ENCODE results near the gene FIG4. TPM values are rescaled to one million over a fixed set of nuclear protein-coding genes. Genes with fewer than 3 reads are reported as not detected.

FIG4 gene
- total RNA-seq, result 10 to 100 TPM; 13.5 to 45.6 (median 19.6) TPM

- TF ChIP-seq, protein P1, sequence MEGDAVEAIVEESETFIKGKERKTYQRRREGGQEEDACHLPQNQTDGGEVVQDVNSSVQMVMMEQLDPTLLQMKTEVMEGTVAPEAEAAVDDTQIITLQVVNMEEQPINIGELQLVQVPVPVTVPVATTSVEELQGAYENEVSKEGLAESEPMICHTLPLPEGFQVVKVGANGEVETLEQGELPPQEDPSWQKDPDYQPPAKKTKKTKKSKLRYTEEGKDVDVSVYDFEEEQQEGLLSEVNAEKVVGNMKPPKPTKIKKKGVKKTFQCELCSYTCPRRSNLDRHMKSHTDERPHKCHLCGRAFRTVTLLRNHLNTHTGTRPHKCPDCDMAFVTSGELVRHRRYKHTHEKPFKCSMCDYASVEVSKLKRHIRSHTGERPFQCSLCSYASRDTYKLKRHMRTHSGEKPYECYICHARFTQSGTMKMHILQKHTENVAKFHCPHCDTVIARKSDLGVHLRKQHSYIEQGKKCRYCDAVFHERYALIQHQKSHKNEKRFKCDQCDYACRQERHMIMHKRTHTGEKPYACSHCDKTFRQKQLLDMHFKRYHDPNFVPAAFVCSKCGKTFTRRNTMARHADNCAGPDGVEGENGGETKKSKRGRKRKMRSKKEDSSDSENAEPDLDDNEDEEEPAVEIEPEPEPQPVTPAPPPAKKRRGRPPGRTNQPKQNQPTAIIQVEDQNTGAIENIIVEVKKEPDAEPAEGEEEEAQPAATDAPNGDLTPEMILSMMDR (IDR thresholded peaks at IDR 0.05; ENCODE audit: low read depth), result no peak
Observed at GRCh38 chr6:109690737-109691621, at the start of gene FIG4, which contains the start of gene AK9. TSS of gene FIG4 (plus strand) at chr6:109691296. CDS start at chr6:109691436, 140 bp downstream. TSS of gene AK9 (minus strand) at chr6:109691202. CDS start at chr6:109675745, 15,457 bp downstream.

DNA sequence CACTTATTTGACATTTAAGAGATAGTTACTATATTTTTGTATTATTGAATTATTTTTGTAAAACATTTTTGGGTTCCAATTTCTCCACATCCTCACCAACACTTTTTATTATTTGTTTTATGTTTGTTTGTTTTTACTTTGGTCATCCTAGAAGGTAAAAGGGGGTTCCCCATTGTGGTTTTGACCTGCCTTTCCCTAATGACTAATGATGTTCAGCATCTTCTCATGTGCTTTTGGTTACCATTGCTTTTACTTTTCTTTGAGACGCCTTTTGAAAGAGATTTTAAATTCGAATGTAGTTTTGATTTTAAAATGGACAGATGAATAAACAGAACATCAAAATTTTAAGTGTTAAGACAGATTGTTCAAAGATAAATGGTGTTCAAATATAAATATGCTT is 47.0 kb upstream of the FIG4 start:
- TF ChIP-seq, protein P1 (IDR thresholded peaks at IDR 0.05; ENCODE audit: low read depth), result no peak

GRCh38 chr6:109653264-109653663 is 37.8 kb upstream of the FIG4 start:
- TF ChIP-seq, protein P1 (IDR thresholded peaks at IDR 0.05; ENCODE audit: low read depth), result no peak

- TF ChIP-seq, protein P1 (IDR thresholded peaks at IDR 0.05; ENCODE audit: low read depth), result no peak
Observed at GRCh38 chr6:109655761-109656262, 35.3 kb upstream of the FIG4 start.

DNA sequence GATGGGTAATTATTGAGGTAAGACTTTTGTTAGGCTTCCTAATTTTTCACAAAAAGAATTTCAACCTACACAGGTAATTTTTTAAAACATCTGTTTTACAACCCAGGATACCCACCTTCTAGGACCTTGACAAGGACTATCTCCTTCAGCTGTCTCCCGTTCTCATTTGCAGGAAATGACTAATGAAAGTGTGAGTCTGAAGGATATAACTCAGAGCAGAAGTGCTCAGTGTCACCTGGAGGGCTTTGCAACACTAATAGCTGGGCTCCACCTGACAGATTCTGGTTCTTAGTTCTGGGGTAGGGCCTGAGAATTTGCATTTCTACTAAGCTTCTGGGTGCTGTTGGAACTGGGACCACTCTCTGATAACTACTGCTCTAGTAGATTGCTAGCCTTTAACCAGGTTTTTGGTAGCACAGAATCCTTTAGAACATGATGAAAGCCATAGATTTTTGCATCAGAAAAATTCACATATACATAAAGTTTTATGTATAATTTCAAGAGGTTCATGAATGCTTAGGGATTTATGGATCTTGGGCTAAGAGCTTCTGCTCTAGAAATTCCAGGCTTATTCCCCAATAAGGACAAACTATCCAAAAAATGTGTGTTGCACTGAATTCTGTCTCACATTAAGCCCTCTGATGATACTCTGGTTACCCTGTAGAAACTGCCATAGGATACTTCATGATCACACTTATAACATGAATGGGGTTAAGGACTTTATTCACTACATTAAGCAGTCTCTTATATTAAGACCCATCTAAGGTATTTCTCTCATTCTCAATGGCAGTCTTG is 30.4 kb upstream of the FIG4 start:
- TF ChIP-seq, protein P1 (IDR thresholded peaks at IDR 0.05; ENCODE audit: low read depth), result no peak

GRCh38 chr6:109662192-109662591 is 28.9 kb upstream of the FIG4 start:
- TF ChIP-seq, protein P1 (IDR thresholded peaks at IDR 0.05; ENCODE audit: low read depth), result no peak

- TF ChIP-seq, protein P1 (IDR thresholded peaks at IDR 0.05; ENCODE audit: low read depth), result no peak
Observed at GRCh38 chr6:109669811-109670210, 21.3 kb upstream of the FIG4 start.

Data from subcutaneous adipose tissue (tissue), 4 donors.